ENCODE measurements around the gene UBE2F. TPM values are rescaled to one million over a fixed set of nuclear protein-coding genes. Genes with fewer than 3 reads are reported as not detected.

UBE2F gene
- total and polyA plus RNA-seq, 9 of the 15 experiments (the other 6 are each of a cell fraction or from before 2014, with no cell fraction given): 18.1 to 88.1 (median 53.0) TPM

DNA sequence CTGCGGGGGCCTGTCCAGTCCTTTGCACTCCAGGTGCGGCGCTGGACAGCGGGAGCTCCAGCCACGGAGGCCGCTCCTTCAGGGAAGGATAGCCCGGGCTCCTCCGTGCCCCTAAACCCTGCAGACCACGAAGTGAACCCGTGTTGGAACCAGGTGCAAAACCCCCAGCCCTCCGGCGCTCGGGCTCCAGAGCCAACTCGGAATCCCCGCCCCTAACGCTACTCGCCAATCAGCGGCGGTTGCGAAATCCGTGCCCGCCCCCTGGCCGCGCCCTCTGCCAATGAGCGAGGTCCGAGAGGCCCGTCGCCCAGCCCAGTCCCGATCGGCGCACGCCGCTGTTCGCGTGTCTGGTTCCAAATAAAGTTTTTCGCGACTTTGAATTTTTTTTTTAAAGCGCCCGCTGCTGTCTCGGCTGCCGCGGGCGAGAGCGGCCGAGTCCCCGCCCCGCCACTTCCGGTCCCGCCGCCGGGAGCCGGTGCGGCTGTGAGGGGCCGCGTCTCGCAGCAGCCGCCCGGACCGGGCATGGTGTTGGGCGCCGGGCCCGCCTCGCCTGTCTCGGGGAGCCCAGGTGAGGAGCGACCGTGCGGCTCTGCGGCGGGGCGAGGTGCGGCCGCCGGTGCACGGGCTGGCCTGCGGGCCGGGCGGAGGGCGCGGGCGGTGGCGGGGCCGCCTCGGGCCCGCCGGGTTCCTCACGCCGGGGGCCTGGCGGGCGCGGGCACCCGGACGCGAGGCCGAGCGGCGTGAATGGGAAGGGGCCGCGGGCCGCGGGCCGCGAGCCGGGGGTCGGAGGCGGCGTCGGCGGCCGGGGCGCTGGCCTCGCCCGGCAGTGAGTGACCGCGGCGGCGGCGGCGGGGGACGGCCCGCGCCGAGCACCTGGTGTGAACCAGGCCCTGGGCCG is at the start of gene UBE2F (continued):
- no peak for TF ChIP-seq KDM4B (IDR thresholded peaks at IDR 0.05; ENCODE audit: borderline replicate concordance in 2 of 2, low read depth in 1 of 2)
- peak; percentile 97 for TF ChIP-seq CEBPG (CRISPR knock-in tag; IDR thresholded peaks at IDR 0.05)
- TF ChIP-seq CEBPG (tag; conservative IDR thresholded peaks at IDR 0.05 in 1 of 2, IDR thresholded peaks at IDR 0.05 in 1 of 2): peak; percentile 97
- TF ChIP-seq MEIS2 (IDR thresholded peaks at IDR 0.05; ENCODE audit: partially characterized antibody): no peak
- peak; percentile 80 for TF ChIP-seq RBFOX2 (IDR thresholded peaks at IDR 0.05; ENCODE audit: low read depth, low read length)
- no peak for TF ChIP-seq DIDO1 (tag; IDR thresholded peaks at IDR 0.05; ENCODE audit: low read depth)
- no peak for TF ChIP-seq SMARCE1 (IDR thresholded peaks at IDR 0.05)
- no peak for TF ChIP-seq ZBTB17 (CRISPR knock-in tag; IDR thresholded peaks at IDR 0.05)
- no peak for TF ChIP-seq ZNF668 (CRISPR knock-in tag; IDR thresholded peaks at IDR 0.05)
- TF ChIP-seq RBM25 (IDR thresholded peaks at IDR 0.05; ENCODE audit: low read depth, low read length, severe bottlenecking): peak; percentile 90
- no peak for TF ChIP-seq ZNF699 (CRISPR knock-in tag; IDR thresholded peaks at IDR 0.05; ENCODE audit: insufficient replicate concordance)
- TF ChIP-seq, protein P1, sequence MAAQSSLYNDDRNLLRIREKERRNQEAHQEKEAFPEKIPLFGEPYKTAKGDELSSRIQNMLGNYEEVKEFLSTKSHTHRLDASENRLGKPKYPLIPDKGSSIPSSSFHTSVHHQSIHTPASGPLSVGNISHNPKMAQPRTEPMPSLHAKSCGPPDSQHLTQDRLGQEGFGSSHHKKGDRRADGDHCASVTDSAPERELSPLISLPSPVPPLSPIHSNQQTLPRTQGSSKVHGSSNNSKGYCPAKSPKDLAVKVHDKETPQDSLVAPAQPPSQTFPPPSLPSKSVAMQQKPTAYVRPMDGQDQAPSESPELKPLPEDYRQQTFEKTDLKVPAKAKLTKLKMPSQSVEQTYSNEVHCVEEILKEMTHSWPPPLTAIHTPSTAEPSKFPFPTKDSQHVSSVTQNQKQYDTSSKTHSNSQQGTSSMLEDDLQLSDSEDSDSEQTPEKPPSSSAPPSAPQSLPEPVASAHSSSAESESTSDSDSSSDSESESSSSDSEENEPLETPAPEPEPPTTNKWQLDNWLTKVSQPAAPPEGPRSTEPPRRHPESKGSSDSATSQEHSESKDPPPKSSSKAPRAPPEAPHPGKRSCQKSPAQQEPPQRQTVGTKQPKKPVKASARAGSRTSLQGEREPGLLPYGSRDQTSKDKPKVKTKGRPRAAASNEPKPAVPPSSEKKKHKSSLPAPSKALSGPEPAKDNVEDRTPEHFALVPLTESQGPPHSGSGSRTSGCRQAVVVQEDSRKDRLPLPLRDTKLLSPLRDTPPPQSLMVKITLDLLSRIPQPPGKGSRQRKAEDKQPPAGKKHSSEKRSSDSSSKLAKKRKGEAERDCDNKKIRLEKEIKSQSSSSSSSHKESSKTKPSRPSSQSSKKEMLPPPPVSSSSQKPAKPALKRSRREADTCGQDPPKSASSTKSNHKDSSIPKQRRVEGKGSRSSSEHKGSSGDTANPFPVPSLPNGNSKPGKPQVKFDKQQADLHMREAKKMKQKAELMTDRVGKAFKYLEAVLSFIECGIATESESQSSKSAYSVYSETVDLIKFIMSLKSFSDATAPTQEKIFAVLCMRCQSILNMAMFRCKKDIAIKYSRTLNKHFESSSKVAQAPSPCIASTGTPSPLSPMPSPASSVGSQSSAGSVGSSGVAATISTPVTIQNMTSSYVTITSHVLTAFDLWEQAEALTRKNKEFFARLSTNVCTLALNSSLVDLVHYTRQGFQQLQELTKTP (IDR thresholded peaks at IDR 0.05; ENCODE audit: low read depth in 1 of 2, partially characterized antibody in 2 of 2): no peak

All from K562 (cell line).